ENCODE results near the gene COA4.

The COA4 gene

DNA sequence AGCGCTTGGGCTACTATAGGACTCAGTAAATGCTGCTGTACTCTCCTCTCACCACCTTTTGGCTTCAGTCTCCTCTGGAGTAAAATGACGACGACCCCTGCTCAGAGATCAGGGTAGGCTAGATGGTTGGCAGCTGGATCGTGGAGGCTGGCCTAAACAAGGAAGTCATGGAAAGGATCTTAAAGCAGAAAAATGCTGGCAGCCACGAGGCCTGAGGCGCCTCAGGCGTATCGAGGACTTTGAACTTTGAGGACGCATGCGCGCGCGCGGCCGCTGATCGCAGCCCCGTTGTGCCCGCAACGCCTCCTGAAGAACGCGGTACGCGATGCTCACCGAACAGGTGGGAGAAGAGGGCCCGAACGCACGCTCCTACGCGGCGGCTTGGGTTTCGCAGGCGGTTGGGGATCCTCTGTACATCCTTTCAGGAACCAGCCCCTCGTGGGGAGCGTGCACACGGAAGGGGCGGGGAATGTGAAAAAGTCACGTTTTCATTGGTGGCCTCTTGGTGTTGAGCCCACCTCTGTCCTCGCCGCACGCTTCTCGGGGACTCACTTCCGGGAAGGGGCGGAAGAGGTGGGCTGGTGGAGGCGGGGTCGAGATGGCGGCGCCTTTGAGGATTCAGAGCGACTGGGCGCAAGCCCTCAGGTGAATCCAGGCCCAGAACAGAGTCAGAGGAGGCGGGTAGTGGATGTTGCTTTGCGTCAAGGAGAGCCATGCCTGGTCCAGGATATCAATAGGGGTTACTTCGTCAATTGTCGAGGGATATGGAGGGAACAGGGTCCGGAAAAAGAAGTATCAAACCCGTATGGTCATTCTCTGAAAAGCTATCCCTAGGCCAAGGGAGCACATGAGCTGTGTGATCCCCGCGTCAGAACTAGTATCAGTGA lies at the start of gene COA4, which contains the start of gene PAAF1:
Gene COA4 (minus strand): TSS at position 423 of the 887 bp plus-strand sequence. CDS start 3,468 bp downstream, outside the sequence.
Gene PAAF1 (plus strand): TSS at position 576 of the 887 bp plus-strand sequence. CDS start 23 bp downstream, at position 599.
- DNase-seq (ENCODE audit: low read depth in 1 of 2, low spot score in 1 of 2): peak; percentile 95 to 99
- in situ Hi-C loops (cut with HindIII; ENCODE audit: low pct_unique_long_range_greater_than_20kb, low sequenced_read_pairs): no loop called here
- TF ChIP-seq JUND (IDR thresholded peaks at IDR 0.05; ENCODE audit: low read depth): no peak; the same call in 1 of the 2 replicates

DNA sequence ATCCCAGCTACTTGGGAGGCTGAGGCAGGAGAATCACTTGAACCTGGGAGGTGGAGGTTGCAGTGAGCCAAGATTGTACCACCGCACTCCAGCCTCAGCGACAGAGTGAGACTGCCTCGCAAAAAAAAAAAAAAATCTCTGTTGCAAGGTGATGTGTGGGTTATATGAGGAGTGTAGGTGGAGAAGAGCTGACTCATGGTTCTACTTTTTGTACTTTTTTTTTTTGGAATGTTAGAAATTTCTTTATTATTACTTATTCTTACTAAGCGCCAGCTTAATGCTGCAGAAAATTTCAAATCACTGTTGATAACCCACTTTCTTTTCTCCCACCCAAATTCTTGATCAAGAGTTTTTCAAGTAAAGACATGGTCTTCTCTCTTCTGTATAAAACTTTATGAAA lies 44.5 kb upstream of the COA4 start:
- in situ Hi-C loops (cut with HindIII; ENCODE audit: low pct_unique_long_range_greater_than_20kb, low sequenced_read_pairs): no loop called here
- DNase-seq (ENCODE audit: low read depth in 1 of 2, low spot score in 1 of 2): no peak
- TF ChIP-seq JUND (IDR thresholded peaks at IDR 0.05; ENCODE audit: low read depth): no peak

DNA sequence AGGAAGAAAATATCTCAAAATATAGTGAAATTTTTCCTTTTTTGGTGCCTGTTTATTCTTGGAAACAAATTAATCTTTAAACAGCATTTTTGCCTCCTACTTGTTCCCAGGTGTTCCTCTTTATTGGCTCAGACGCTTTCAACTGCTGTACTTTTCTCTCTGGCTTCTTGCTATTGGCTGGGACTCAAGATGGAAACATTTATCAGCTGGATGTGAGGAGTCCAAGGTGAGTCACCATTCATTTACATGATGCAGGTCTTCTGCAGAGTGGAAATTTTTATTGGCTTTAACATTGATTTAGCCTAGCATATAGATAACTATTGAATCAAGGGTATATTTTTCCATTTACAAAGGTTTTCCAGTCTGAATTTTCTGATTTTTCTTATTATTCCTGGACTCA lies 39.8 kb upstream of the COA4 start:
- no peak for DNase-seq (ENCODE audit: low read depth in 1 of 2, low spot score in 1 of 2)
- no peak for TF ChIP-seq JUND (IDR thresholded peaks at IDR 0.05; ENCODE audit: low read depth)
- in situ Hi-C loops (cut with HindIII; ENCODE audit: low pct_unique_long_range_greater_than_20kb, low sequenced_read_pairs): no loop called here

DNA sequence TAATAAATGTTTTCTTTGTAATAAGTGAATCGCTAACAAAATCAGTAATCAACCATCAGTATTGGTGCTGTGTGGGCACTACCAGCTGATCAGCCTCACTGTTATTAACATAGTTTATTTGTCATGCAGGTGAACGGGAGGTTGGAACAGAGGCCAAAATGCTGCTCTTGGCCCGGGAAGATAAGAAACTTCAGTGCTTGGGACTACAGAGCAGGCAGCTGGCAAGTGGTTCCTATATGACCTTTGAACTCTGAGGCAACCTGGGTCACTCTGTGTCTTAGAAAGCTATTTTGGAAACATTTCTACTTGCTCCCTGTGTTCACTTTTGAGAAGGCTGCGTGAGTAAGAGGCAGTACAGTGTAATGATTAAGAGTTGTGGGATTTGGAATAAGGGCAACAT lies 37.6 kb upstream of the COA4 start:
- in situ Hi-C loops (cut with HindIII; ENCODE audit: low pct_unique_long_range_greater_than_20kb, low sequenced_read_pairs): no loop called here
- TF ChIP-seq JUND (IDR thresholded peaks at IDR 0.05; ENCODE audit: low read depth): no peak
- DNase-seq (ENCODE audit: low read depth in 1 of 2, low spot score in 1 of 2): no peak

DNA sequence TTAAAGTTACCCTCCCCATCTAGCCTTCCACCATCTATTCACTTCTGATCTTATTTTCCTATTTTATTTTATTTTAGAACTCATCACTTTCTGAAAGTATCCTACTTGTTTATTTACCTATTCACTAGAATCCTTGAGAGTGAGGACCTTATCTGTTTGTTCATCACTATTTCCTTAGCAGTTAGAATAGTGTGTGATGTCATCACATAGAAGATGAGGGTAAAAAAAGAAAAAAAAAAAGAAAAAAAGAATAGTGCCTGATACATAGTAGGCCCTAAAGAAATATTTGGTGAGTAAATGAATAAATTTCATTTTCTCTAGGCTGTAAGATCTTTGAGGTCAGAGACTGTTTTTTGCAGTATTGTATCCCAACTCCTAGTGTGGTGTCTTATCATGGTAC lies 36.8 kb upstream of the COA4 start:
- in situ Hi-C loops (cut with HindIII; ENCODE audit: low pct_unique_long_range_greater_than_20kb, low sequenced_read_pairs): no loop called here

DNA sequence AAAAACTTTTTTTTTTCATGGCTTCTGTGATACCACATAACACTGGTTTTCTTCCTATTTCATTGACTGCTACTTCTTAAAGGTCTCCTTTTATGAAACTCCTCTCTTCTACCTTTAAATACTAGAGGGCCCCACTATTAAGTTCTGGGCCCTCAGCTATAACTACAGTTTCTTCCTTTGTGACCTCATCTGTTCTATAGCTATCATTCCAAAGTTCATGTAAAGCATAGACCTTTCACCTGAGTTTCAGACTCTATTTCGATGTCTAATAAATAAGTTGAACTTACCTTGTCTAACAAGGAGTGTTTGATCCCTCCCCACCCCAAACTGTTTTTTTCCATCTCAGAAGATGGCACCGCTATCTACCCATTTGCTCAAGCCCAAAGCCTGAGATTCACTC lies 35.4 kb upstream of the COA4 start:
- in situ Hi-C loops (cut with HindIII; ENCODE audit: low pct_unique_long_range_greater_than_20kb, low sequenced_read_pairs): no loop called here
- TF ChIP-seq JUND (IDR thresholded peaks at IDR 0.05; ENCODE audit: low read depth): no peak
- no peak for DNase-seq (ENCODE audit: low read depth in 1 of 2, low spot score in 1 of 2)

More for the DNA sequence above, 36.8 kb upstream of the COA4 start:
- TF ChIP-seq JUND (IDR thresholded peaks at IDR 0.05; ENCODE audit: low read depth): no peak
- DNase-seq (ENCODE audit: low read depth in 1 of 2, low spot score in 1 of 2): no peak

DNA sequence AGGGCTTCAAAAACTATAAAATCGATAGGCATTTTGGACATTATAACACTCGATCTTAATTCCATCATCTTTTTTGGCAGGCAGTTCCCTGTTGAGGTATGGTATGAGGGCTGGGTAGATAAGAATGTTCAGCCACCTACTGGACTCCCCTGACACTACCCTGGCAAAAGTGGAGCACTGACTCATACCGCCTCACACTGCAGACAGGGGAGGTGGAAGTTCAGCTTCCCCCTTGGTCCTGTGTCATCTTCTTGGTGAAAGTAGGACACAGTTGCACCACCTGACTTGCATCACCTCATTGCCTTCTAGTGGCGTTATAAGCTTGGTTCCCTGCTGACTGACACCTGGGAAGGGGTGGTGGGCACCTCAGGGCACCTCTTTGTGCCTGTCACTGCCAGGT lies 30.5 kb upstream of the COA4 start:
- no peak for TF ChIP-seq JUND (IDR thresholded peaks at IDR 0.05; ENCODE audit: low read depth)
- in situ Hi-C loops (cut with HindIII; ENCODE audit: low pct_unique_long_range_greater_than_20kb, low sequenced_read_pairs): no loop called here
- DNase-seq (ENCODE audit: low read depth in 1 of 2, low spot score in 1 of 2): no peak

DNA sequence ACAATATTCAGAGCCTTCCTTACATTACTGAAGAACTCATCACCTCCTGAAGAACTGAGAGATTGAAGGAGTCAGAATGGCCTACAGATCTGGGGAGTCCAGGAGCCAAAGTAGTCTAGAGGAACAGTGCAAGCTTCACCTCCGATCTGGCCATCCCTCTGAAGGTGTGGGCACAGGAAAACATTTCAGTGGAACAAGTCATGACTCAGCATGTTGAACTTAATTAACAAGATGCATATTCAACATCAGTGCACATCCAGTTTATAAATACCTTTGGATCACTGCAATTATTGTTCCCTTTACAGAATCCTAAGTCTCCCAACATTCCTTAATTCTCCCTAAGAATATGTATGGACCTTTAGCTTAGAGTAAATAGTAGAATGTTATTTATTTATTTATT lies 25.7 kb upstream of the COA4 start:
- DNase-seq (ENCODE audit: low read depth in 1 of 2, low spot score in 1 of 2): no peak
- in situ Hi-C loops (cut with HindIII; ENCODE audit: low pct_unique_long_range_greater_than_20kb, low sequenced_read_pairs): no loop called here

DNA sequence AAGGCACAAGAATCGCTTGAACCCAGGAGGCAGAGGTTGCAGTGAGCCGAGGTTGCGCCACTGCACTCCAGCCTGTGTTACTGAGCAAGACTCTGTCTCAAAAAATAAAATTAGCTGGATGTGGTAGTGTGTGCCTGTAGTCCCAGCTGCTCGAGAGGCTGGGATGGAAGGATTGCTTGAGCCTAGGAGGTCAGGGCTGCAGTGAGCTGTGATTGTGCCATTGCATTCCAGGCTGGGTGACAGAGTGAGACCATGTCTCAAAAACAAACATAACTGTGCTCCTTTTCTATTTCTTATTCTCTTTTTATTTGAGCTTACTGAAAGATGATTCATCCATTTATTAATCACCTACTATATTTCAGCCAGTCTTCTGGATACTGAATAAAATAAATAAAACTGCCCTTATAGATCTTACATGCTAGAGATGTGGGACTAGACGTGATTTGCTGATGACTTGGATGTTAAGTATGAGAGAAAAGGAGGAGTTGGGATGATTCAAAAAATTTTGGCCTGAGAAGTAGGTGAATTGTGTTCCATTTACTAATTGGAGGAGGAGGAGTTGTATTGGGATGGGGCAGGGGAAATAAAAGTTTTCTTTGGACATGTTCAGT lies 18.2 kb upstream of the COA4 start:
- no peak for DNase-seq (ENCODE audit: low read depth in 1 of 2, low spot score in 1 of 2)
- TF ChIP-seq JUND (IDR thresholded peaks at IDR 0.05; ENCODE audit: low read depth): no peak
- in situ Hi-C loops (cut with HindIII; ENCODE audit: low pct_unique_long_range_greater_than_20kb, low sequenced_read_pairs): no loop called here

More for the DNA sequence above, 25.7 kb upstream of the COA4 start:
- no peak for TF ChIP-seq JUND (IDR thresholded peaks at IDR 0.05; ENCODE audit: low read depth)

DNA sequence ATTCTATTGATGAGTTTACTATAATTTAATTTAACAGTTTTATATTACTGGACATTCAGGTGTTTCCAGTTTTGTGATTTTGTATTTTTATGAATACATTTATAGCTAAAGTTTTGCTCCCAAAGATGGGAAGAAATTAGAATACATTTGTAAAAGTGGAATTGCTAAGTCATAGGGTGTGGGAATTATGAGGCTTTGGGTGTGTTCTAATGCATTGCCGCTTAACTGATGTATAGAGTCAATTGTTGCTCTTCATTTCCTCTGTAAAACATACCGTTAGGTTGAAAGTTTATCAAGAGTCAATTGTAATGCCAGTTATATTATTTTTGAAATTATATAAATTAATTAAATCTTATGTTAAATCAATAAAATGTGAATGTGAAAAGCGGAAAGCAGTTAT lies 16.4 kb upstream of the COA4 start:
- in situ Hi-C loops (cut with HindIII; ENCODE audit: low pct_unique_long_range_greater_than_20kb, low sequenced_read_pairs): no loop called here
- DNase-seq (ENCODE audit: low read depth in 1 of 2, low spot score in 1 of 2): no peak
- TF ChIP-seq JUND (IDR thresholded peaks at IDR 0.05; ENCODE audit: low read depth): no peak

DNA sequence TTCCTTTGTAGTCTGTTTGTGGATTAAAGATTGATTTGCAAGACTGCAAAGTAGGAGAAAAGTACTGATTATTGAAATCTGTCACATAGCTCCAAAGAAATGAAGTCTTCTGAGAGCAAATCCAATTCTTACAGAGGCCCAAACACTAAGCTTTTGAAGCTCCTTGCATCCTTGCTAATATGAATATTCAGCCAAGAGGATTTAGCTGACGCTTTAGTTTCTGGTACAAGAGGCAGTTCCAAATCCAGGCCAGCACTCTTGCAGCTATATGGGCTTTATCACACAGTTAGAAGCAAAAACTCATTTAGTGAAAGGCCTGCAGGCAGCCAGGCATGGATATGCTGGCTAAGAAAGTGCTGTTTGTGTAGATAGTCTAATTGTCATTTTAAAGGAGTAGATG lies 12.9 kb upstream of the COA4 start:
- in situ Hi-C loops (cut with HindIII; ENCODE audit: low pct_unique_long_range_greater_than_20kb, low sequenced_read_pairs): no loop called here
- TF ChIP-seq JUND (IDR thresholded peaks at IDR 0.05; ENCODE audit: low read depth): no peak
- DNase-seq (ENCODE audit: low read depth in 1 of 2, low spot score in 1 of 2): no peak

DNA sequence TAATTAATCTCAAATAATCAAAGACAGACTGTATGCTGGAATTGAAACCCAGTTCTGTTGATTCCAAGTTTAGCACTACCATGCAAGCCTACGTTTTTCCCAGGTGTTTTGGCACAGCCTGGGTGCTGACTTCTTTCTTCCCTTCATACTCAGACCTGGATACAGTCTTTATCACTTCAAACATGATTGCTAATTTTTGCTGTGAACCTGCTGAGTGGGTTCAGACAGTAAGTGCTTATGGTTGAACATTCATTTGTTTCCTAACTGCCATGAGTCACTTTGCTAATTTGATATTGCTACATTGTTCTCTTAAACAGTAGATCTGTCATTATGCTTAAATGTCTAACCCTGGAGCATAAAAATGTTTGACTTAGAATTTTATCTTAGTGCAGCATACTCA lies 12.4 kb upstream of the COA4 start:
- DNase-seq (ENCODE audit: low read depth in 1 of 2, low spot score in 1 of 2): no peak
- in situ Hi-C loops (cut with HindIII; ENCODE audit: low pct_unique_long_range_greater_than_20kb, low sequenced_read_pairs): no loop called here
- TF ChIP-seq JUND (IDR thresholded peaks at IDR 0.05; ENCODE audit: low read depth): no peak

DNA sequence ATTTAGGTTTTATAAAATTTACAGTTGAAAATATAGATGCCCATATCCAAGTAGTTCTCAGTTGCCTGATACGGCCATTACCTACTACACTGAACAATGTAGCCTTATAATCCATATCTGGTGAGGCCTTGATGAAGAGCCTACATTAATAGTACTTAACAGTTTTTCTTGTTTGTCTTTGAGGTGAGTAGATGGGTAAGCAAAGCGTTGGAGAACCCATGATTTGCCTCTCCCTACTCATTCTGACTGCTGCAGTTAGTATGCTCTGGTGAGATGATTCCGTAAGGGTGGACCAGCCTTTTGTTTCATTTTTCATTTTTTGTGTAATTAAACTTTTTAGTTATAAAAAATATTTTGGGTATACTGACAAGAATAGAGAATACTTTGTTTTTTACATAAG lies 11.6 kb upstream of the COA4 start:
- in situ Hi-C loops (cut with HindIII; ENCODE audit: low pct_unique_long_range_greater_than_20kb, low sequenced_read_pairs): no loop called here
- no peak for TF ChIP-seq JUND (IDR thresholded peaks at IDR 0.05; ENCODE audit: low read depth)
- no peak for DNase-seq (ENCODE audit: low read depth in 1 of 2, low spot score in 1 of 2)
